ENCODE results near the gene MME. TPM values are rescaled to one million over a fixed set of nuclear protein-coding genes. Genes with fewer than 3 reads are reported as not detected.

Gene MME
- total and polyA plus RNA-seq, 8 donors, result 0.19 to 3.2 (median 0.71) TPM

DNA sequence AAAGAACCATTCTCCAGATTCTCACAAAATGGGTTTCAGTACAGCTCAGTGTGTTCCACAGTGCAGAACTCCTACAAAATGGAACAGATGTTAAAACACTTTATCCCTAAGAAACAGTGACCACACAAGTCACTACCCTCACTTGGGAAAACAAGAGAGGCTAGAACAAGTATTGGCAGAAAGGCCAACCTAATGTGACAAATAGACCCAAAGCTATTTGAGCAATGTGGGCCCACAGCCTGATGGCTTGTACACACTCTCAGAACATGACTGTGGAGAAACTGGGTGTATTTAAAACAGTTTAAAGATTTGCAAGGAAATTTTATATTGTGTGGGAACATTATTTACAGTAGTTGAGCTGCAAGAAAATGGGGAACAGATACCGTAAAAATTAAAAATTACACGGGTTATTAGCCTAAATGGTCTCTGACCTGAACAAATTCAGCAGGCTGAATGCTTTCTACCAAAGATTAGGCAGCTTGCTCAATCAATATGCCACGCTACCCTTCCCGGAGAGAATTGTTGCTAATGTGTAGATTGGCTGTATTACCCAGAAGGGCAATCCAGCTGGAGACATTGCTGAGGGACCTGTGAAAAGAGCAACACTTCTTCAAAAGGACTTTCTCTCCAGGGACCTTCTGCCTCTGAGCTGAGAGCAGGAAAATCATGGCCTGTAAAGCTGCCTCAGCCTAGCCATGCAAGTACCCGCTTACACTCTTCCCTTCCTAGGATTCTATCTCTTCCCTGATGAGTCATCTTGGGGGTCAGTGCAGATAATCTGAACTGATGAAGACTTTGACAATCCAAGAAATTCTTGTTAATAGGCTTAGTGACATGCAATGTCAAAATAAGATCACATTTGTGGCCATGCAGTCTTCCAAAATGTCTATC lies 116.3 kb downstream of the MME start:
- H3K4me3 ChIP-seq, result no peak overlapping the region
- FAIRE-seq (no peak), ATAC-seq (peak in 1 of 4 donors; percentile 60), DNase-seq (no peak)
- intact Hi-C loops (cut with DNase I), result no loop called here
- no peaks in the 10 kb centered on the region for H3K27me3 ChIP-seq
- no peaks in the 10 kb centered on the region for H3K4me1 ChIP-seq
- TF ChIP-seq, protein P1, sequence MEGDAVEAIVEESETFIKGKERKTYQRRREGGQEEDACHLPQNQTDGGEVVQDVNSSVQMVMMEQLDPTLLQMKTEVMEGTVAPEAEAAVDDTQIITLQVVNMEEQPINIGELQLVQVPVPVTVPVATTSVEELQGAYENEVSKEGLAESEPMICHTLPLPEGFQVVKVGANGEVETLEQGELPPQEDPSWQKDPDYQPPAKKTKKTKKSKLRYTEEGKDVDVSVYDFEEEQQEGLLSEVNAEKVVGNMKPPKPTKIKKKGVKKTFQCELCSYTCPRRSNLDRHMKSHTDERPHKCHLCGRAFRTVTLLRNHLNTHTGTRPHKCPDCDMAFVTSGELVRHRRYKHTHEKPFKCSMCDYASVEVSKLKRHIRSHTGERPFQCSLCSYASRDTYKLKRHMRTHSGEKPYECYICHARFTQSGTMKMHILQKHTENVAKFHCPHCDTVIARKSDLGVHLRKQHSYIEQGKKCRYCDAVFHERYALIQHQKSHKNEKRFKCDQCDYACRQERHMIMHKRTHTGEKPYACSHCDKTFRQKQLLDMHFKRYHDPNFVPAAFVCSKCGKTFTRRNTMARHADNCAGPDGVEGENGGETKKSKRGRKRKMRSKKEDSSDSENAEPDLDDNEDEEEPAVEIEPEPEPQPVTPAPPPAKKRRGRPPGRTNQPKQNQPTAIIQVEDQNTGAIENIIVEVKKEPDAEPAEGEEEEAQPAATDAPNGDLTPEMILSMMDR (IDR thresholded peaks at IDR 0.05), result no peak
- no peaks in the 10 kb centered on the region for H3K9me3 ChIP-seq
- no peak overlapping the region for H3K27ac ChIP-seq
- no peaks in the 10 kb centered on the region for H3K36me3 ChIP-seq
- WGBS, 2 donors, result 43 to 52% methylated on average over 5 of the region's 5 CpGs

- Histone ChIP-seq H3K27me3 (no peaks in the 10 kb centered on the region), H3K9me3 (no peaks in the 10 kb centered on the region), H3K4me3 (no peak overlapping the region), H3K36me3 (no peaks in the 10 kb centered on the region), H3K4me1 (no peaks in the 10 kb centered on the region), H3K27ac (no peak overlapping the region)
- intact Hi-C loops (cut with DNase I), result no loop called here
- FAIRE-seq (no peak), ATAC-seq (no peak), DNase-seq (no peak)
- TF ChIP-seq, protein P1 (IDR thresholded peaks at IDR 0.05), result no peak
- 57 to 71% methylated on average over 2 of the region's 2 CpGs for WGBS, 2 donors
Observed at GRCh38 chr3:155197786-155198185, 117.7 kb downstream of the MME start.

GRCh38 chr3:155202626-155203025 lies 122.5 kb downstream of the MME start:
- TF ChIP-seq, protein P1 (IDR thresholded peaks at IDR 0.05), result no peak
- Histone ChIP-seq H3K9me3 (no peaks in the 10 kb centered on the region), H3K27ac (no peak overlapping the region), H3K4me1 (no peaks in the 10 kb centered on the region), H3K27me3 (no peaks in the 10 kb centered on the region), H3K36me3 (no peaks in the 10 kb centered on the region), H3K4me3 (no peak overlapping the region)
- 64 to 66% methylated on average over 4 of the region's 4 CpGs for WGBS, 2 donors
- no peak for FAIRE-seq
- DNase-seq, result no peak
- intact Hi-C loops (cut with DNase I), result no loop called here
- ATAC-seq, result no peak

- no peak for FAIRE-seq
- H3K27ac ChIP-seq, result no peak overlapping the region
- no peak for DNase-seq
- H3K9me3 ChIP-seq, result no peaks in the 10 kb centered on the region
- no peaks in the 10 kb centered on the region for H3K36me3 ChIP-seq
- ATAC-seq, result no peak
- no peaks in the 10 kb centered on the region for H3K4me1 ChIP-seq
- H3K4me3 ChIP-seq, result no peak overlapping the region
- intact Hi-C loops (cut with DNase I), result no loop called here
- TF ChIP-seq, protein P1 (IDR thresholded peaks at IDR 0.05), result no peak
- no peaks in the 10 kb centered on the region for H3K27me3 ChIP-seq
Observed at GRCh38 chr3:155204851-155205250, 124.7 kb downstream of the MME start.

- ATAC-seq (no peak), FAIRE-seq (no peak), DNase-seq (no peak)
- no peaks in the 10 kb centered on the region for H3K36me3 ChIP-seq
- no peak overlapping the region for H3K27ac ChIP-seq
- no peaks in the 10 kb centered on the region for H3K4me1 ChIP-seq
- H3K27me3 ChIP-seq, result no peaks in the 10 kb centered on the region
- no peak overlapping the region for H3K4me3 ChIP-seq
- intact Hi-C loops (cut with DNase I), result no loop called here
- 49 to 63% methylated on average over 4 of the region's 4 CpGs for WGBS, 2 donors
- TF ChIP-seq, protein P1 (IDR thresholded peaks at IDR 0.05), result no peak
- H3K9me3 ChIP-seq, result no peaks in the 10 kb centered on the region
Observed at GRCh38 chr3:155208183-155208800, 128.2 kb downstream of the MME start.

Data from pancreas (tissue), 10 donors.